K562 (cell line): ENCODE data around the gene FBXO11. TPM values are rescaled to one million over a fixed set of nuclear protein-coding genes. Genes with fewer than 3 reads are reported as not detected.
A peak's percentile ranks its signal among the peaks of the same experiment; 100 is the strongest.

Experiments used
- ARID1B ChIP-seq: fragments of 450-650 bp; IDR thresholded peaks from 2 replicates; pipeline ENCODE4 v1.6.1; 2016; ENCODE audit warnings: antibody characterized with exemption, mild to moderate bottlenecking, inconsistent platforms
- ATF2 ChIP-seq: sonication (generic); formaldehyde crosslinking; IDR thresholded peaks from 2 replicates; pipeline ENCODE4 v1.8.1; 2022; ENCODE audit warnings: missing genetic modification reagents
- BRCA1 ChIP-seq, 2 experiments: fragments of 450-650 bp in 1 of 2; sonication (generic) in 1 of 2; formaldehyde crosslinking in 1 of 2; IDR thresholded peaks; 2 replicates each; pipeline versions ENCODE4 v1.5.0 to v1.6.1; 2017 to 2020; ENCODE audit warnings: mild to moderate bottlenecking in 1 of 2, missing genetic modification reagents in 1 of 2
- FOXO4 ChIP-seq: fragments of 450-650 bp; formaldehyde crosslinking; IDR thresholded peaks from 2 replicates; pipeline ENCODE4 v1.4.0; 2020; ENCODE audit warnings: mild to moderate bottlenecking, moderate library complexity
- IRF1 ChIP-seq: sonication (generic); formaldehyde crosslinking; IDR thresholded peaks from 2 replicates; pipeline ENCODE4 v1.8.0; 2022; ENCODE audit warnings: missing genetic modification reagents, mild to moderate bottlenecking, borderline replicate concordance
- NCOA2 ChIP-seq, 2 experiments: fragments of 450-650 bp; IDR thresholded peaks; 2 replicates each; pipeline ENCODE4 v1.6.1; 2018; ENCODE audit warnings: mild to moderate bottlenecking in 2 of 2, moderate library complexity in 1 of 2; ENCODE audit not compliant: partially characterized antibody in 2 of 2
- NFRKB ChIP-seq: fragments of 450-650 bp; IDR thresholded peaks from 2 replicates; pipeline ENCODE4 v1.6.1; 2016; ENCODE audit warnings: low read depth
- NR0B1 ChIP-seq: fragments of 450-650 bp; IDR thresholded peaks from one replicate; pipeline ENCODE4 v1.6.1; 2018; ENCODE audit warnings: mild to moderate bottlenecking, moderate library complexity; ENCODE audit not compliant: partially characterized antibody
- PHF21A ChIP-seq: fragments of 450-650 bp; IDR thresholded peaks from 2 replicates; pipeline ENCODE4 v1.6.1; 2017; ENCODE audit warnings: low read depth, borderline replicate concordance
- PRPF4 ChIP-seq: fragments of 200-400 bp; formaldehyde crosslinking; IDR thresholded peaks from one replicate; pipeline ENCODE4 v1.6.1; 2017; ENCODE audit warnings: low read length, low read depth, mild to moderate bottlenecking; ENCODE audit not compliant: insufficient read depth, poor library complexity, severe bottlenecking
- RBM14 ChIP-seq: fragments of 200-400 bp; formaldehyde crosslinking; IDR thresholded peaks from 2 replicates; pipeline ENCODE4 v1.6.1; 2018; ENCODE audit warnings: low read depth, mild to moderate bottlenecking, low read length, moderate library complexity, borderline replicate concordance; ENCODE audit not compliant: insufficient read depth
- ZNF398 ChIP-seq: fragments of 250-450 bp; sonication (Bioruptor Pico); IDR thresholded peaks from 2 replicates; pipeline ENCODE4 v1.8.0; 2021; ENCODE audit warnings: moderate library complexity, mild to moderate bottlenecking, inconsistent platforms
- ZNF668 ChIP-seq: fragments of 250-450 bp; sonication (Bioruptor Pico); IDR thresholded peaks from 2 replicates; pipeline ENCODE4 v1.8.0; 2022; ENCODE audit warnings: mild to moderate bottlenecking, inconsistent platforms
- polyA plus RNA-seq, 8 experiments: library from polyadenylated mRNA; depleted of rRNA in 4 of 8; stranded (reverse) in 5 of 8; unstranded in 3 of 8; fragments of >200 nt; fragmentation: Nextera tagmentation in 2 of 8; fragmentation: Illumina TruSeq in 1 of 8; extraction: Ambion mirVana in 2 of 8; extraction: Trizol in 1 of 8; gene quantifications; 2 replicates each; pipeline versions ENCODE4 v1.2.1 to v1.2.3, GENCODE V29; 2011 to 2014; ENCODE audit warnings: inconsistent platforms in 1 of 8, missing spikeins in 1 of 8
- total RNA-seq, 7 experiments: library from RNA; depleted of rRNA in 6 of 7; stranded (reverse); fragments of >200 nt in 6 of 7; fragmentation: Illumina TruSeq in 2 of 7; extraction: Trizol in 2 of 7; gene quantifications; 2 replicates each; pipeline versions ENCODE4 v1.2.1 to v1.2.3, GENCODE V29; 2011 to 2021; ENCODE audit warnings: low replicate concordance in 1 of 7
- TF ChIP-seq, protein P1 (sequence below): sonication (generic); formaldehyde crosslinking; IDR thresholded peaks from 2 replicates; pipeline ENCODE4 v1.8.0; 2022; ENCODE audit warnings: missing genetic modification reagents, mild to moderate bottlenecking, moderate library complexity, borderline replicate concordance
- TF ChIP-seq, protein P2 (sequence below): fragments of 250-450 bp; sonication (Bioruptor Pico); IDR thresholded peaks from 2 replicates; pipeline ENCODE4 v1.9.0; 2021; ENCODE audit warnings: mild to moderate bottlenecking, inconsistent platforms

Gene FBXO11
- total and polyA plus RNA-seq, 9 of the 15 experiments (the other 6 are each of a cell fraction or from before 2014, with no cell fraction given), result 8.8 to 44.5 (median 24.1) TPM

DNA sequence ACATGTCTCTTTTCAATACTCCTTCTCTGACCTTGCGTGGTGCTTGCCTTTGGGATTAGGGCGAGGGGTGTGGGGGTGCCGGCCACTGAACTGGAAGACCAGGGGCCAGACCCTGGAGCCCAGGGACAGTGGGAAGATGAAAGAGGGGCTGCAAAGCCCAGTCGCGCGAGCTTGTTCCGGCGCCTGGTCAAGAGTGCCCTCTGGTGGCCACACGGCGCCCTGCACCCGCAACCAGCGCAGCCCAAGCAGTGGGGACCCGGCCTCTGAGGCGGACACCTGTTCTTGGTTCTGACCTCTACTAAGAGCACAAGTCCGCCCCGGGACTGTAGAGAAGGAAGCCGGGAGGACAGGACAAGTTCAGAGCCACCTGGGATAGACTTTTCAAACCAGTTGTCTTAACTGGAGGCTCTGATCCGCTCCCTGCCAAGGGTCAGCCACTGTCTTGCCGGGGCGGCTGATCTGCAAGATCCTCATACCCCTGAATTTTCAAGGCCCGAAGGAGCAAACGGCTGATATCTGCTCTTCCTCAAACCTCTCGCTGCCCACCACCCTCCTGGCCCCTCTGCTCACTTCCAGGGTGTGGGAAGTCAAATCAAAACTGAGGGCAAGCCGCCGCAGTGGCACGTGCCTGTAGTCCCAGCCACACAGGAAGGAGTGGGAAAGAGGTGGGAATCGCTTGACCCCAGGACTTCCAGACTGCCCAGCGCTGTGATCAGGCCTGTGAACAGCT, 138.3 kb downstream of the FBXO11 start (continued):
- TF ChIP-seq PRPF4 (no peak), NCOA2 (IDR thresholded peaks at IDR 0.05; ENCODE audit: partially characterized antibody in 2 of 2) (no peak), PHF21A (no peak), NFRKB (no peak), ARID1B (no peak), NR0B1 (no peak), IRF1 (CRISPR knock-in tag) (no peak), RBM14 (no peak), ZNF398 (no peak), FOXO4 (CRISPR knock-in tag) (no peak), ZNF668 (no peak), ATF2 (no peak), BRCA1 (IDR thresholded peaks at IDR 0.05) (no peak), BRCA1 (CRISPR knock-in tag; IDR thresholded peaks at IDR 0.05) (no peak)
- TF ChIP-seq, protein P1, sequence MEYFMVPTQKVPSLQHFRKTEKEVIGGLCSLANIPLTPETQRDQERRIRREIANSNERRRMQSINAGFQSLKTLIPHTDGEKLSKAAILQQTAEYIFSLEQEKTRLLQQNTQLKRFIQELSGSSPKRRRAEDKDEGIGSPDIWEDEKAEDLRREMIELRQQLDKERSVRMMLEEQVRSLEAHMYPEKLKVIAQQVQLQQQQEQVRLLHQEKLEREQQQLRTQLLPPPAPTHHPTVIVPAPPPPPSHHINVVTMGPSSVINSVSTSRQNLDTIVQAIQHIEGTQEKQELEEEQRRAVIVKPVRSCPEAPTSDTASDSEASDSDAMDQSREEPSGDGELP (CRISPR knock-in tag), result peak; percentile 41; the same call in 1 of the 2 replicates
- TF ChIP-seq, protein P2, sequence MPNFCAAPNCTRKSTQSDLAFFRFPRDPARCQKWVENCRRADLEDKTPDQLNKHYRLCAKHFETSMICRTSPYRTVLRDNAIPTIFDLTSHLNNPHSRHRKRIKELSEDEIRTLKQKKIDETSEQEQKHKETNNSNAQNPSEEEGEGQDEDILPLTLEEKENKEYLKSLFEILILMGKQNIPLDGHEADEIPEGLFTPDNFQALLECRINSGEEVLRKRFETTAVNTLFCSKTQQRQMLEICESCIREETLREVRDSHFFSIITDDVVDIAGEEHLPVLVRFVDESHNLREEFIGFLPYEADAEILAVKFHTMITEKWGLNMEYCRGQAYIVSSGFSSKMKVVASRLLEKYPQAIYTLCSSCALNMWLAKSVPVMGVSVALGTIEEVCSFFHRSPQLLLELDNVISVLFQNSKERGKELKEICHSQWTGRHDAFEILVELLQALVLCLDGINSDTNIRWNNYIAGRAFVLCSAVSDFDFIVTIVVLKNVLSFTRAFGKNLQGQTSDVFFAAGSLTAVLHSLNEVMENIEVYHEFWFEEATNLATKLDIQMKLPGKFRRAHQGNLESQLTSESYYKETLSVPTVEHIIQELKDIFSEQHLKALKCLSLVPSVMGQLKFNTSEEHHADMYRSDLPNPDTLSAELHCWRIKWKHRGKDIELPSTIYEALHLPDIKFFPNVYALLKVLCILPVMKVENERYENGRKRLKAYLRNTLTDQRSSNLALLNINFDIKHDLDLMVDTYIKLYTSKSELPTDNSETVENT (CRISPR knock-in tag), result no peak
